Calu3 (cell line): ENCODE results near the gene ACSL5. TPM values are rescaled to one million over a fixed set of nuclear protein-coding genes. Genes with fewer than 3 reads are reported as not detected.

Source experiments
- BruUV-seq: library from RNA; stranded (reverse); fragments of 400-500 nt; replicated peaks from 2 replicates; lab custom pipeline; 2021; lab: Mats Ljungman, UMichigan
- CTCF ChIA-PET: fragments of 300-600 bp; sonication (Branson Sonifier 250); formaldehyde crosslinking; loops from one replicate; lab custom pipeline; 2022; ENCODE audit warnings: antibody characterized with exemption; lab: Charles Lee
- DNase-seq: peaks from one replicate; pipeline ENCODE4 v3.0.0; 2022
- H3K27ac Mint-ChIP-seq: one replicate; pipeline ENCODE4 v1.8.0; 2022; ENCODE audit warnings: mixed read lengths; ENCODE audit not compliant: unreplicated experiment
- H3K27me3 Mint-ChIP-seq: one replicate; pipeline ENCODE4 v1.8.0; 2022; ENCODE audit warnings: mixed read lengths; ENCODE audit not compliant: unreplicated experiment
- H3K36me3 Mint-ChIP-seq: one replicate; pipeline ENCODE4 v1.8.0; 2022; ENCODE audit warnings: mild to moderate bottlenecking, moderate library complexity, mixed read lengths; ENCODE audit not compliant: insufficient read depth, unreplicated experiment
- H3K4me1 Mint-ChIP-seq: one replicate; pipeline ENCODE4 v1.8.0; 2022; ENCODE audit warnings: mild to moderate bottlenecking, low read depth, mixed read lengths; ENCODE audit not compliant: unreplicated experiment
- H3K4me3 Mint-ChIP-seq: one replicate; pipeline ENCODE4 v1.8.0; 2022; ENCODE audit warnings: mild to moderate bottlenecking, low read depth, moderate library complexity, mixed read lengths; ENCODE audit not compliant: unreplicated experiment
- H3K9me3 Mint-ChIP-seq: one replicate; pipeline ENCODE4 v1.8.0; 2022; ENCODE audit warnings: low read depth, mixed read lengths; ENCODE audit not compliant: unreplicated experiment
- CTCF ChIP-seq: fragments of 200-600 bp; IDR thresholded peaks from one replicate; pipeline ENCODE4 v1.8.0; 2022; ENCODE audit warnings: antibody characterized with exemption; ENCODE audit not compliant: unreplicated experiment
- intact Hi-C: fragments of 100-400 bp; cut with micrococcal nuclease; formaldehyde crosslinking; loops from one replicate; pipeline ENCODE4 v1.10.0; 2022; ENCODE audit not compliant: unreplicated experiment
- total RNA-seq: library from RNA; stranded (reverse); gene quantifications from 2 replicates; pipeline ENCODE4 v1.2.3, GENCODE V29; 2022

Gene ACSL5
- total RNA-seq, 1 experiment from 2014 or later, result 35.3 TPM

- no peaks in the 10 kb centered on the region for H3K27me3 Mint-ChIP-seq
- no TSS peak for BruUV-seq
- no peak overlapping the region for H3K4me3 Mint-ChIP-seq
- intact Hi-C loops, result no loop called here
- H3K27ac Mint-ChIP-seq, result no peak overlapping the region
- no peak for TF ChIP-seq CTCF
- H3K9me3 Mint-ChIP-seq, result no peaks in the 10 kb centered on the region
- no peak for DNase-seq
- peaks cover 9% of the 10 kb centered on the region for H3K4me1 Mint-ChIP-seq
- CTCF ChIA-PET, result no interaction called here
- peaks cover 21% of the 10 kb centered on the region for H3K36me3 Mint-ChIP-seq
Observed at GRCh38 chr10:112448888-112449287, 75.0 kb downstream of the ACSL5 start.

GRCh38 chr10:112454910-112455779 lies 81.2 kb downstream of the ACSL5 start:
- no peaks in the 10 kb centered on the region for H3K9me3 Mint-ChIP-seq
- H3K4me3 Mint-ChIP-seq, result no peak overlapping the region
- no peaks in the 10 kb centered on the region for H3K36me3 Mint-ChIP-seq
- H3K27ac Mint-ChIP-seq, result peak overlapping the region; percentile 44
- intact Hi-C loops, result no loop called here
- no peaks in the 10 kb centered on the region for H3K27me3 Mint-ChIP-seq
- no peaks in the 10 kb centered on the region for H3K4me1 Mint-ChIP-seq
- no peak for DNase-seq
- CTCF ChIA-PET, result no interaction called here
- BruUV-seq, result no TSS peak
- no peak for TF ChIP-seq CTCF

GRCh38 chr10:112456533-112456932 lies 82.6 kb downstream of the ACSL5 start:
- Mint-ChIP-seq H3K27me3 (no peaks in the 10 kb centered on the region), H3K36me3 (no peaks in the 10 kb centered on the region), H3K27ac (no peak overlapping the region)

GRCh38 chr10:112460366-112460765 lies 86.5 kb downstream of the ACSL5 start:
- Mint-ChIP-seq H3K27me3 (no peaks in the 10 kb centered on the region), H3K4me3 (no peak overlapping the region), H3K4me1 (no peaks in the 10 kb centered on the region), H3K9me3 (no peaks in the 10 kb centered on the region), H3K27ac (no peak overlapping the region), H3K36me3 (no peaks in the 10 kb centered on the region)
- no TSS peak for BruUV-seq
- intact Hi-C loops, result no loop called here
- CTCF ChIA-PET, result interaction anchor here (0.7 kb wide), 1 partner anchor 8 kb away, joined by 5 read pairs; no protein-coding TSS in a partner anchor
- no peak for DNase-seq
- no peak for TF ChIP-seq CTCF

More at GRCh38 chr10:112456533-112456932, 82.6 kb downstream of the ACSL5 start:
- DNase-seq, result no peak
- Mint-ChIP-seq H3K9me3 (no peaks in the 10 kb centered on the region), H3K4me3 (no peak overlapping the region), H3K4me1 (no peaks in the 10 kb centered on the region)
- no peak for TF ChIP-seq CTCF
- intact Hi-C loops, result no loop called here
- CTCF ChIA-PET, result interaction anchor here (0.7 kb wide), 1 partner anchor 1355 kb away, joined by 5 read pairs; no protein-coding TSS in a partner anchor
- BruUV-seq, result no TSS peak
